ENCODE results near the gene AGBL5. TPM values are rescaled to one million over a fixed set of nuclear protein-coding genes. Genes with fewer than 3 reads are reported as not detected.

Gene AGBL5
- total and polyA plus RNA-seq, 9 of the 15 experiments (the other 6 are each of a cell fraction or from before 2014, with no cell fraction given), result 3.3 to 52.7 (median 26.2) TPM

DNA sequence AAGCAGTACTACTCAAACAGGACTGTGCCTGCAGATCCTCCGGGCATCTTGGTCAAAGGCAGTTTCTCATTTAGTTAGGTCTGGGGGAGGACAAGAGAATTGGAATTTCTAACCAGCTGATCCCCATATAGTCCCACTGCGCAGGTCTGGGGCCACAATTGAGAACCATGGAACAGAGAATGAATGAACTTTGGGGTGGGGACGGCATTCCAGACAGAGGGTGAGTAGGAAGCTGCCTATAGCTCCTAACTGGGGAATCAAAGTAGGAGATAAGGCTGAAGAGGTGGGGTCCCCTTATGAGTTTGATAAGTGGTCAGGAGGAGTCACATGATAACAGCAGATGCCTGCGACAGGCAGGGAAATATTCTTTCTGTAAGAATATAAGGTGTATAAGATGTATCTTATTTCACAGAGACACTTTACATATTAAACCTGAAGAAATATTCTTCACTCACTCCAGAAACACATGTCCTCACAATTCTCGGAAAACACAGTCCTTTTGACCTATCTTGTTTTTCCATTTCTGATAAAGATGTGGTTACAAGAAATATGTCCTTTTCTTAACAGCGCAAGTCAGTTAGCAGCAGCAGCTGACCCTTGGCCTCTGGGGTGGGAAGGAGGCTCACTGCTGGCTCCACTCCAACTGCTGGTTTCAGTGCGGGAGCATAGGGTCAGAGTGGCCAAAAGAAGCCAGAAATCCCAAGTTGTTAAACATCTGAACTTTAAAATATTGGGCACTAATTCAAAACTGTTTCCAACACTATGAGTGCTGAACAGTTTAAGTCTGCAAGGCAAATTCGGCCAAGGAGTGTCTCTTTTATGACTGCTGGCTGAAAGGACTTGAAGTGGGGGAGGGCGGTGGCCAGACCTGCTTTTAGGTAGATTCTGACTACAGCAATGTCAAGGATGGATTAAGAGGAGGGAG is 31.3 kb upstream of the AGBL5 start (continued):
- TF ChIP-seq, protein P1, sequence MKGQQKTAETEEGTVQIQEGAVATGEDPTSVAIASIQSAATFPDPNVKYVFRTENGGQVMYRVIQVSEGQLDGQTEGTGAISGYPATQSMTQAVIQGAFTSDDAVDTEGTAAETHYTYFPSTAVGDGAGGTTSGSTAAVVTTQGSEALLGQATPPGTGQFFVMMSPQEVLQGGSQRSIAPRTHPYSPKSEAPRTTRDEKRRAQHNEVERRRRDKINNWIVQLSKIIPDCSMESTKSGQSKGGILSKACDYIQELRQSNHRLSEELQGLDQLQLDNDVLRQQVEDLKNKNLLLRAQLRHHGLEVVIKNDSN (CRISPR knock-in tag; IDR thresholded peaks at IDR 0.05), result peak; percentile 47
- TF ChIP-seq, protein P2, sequence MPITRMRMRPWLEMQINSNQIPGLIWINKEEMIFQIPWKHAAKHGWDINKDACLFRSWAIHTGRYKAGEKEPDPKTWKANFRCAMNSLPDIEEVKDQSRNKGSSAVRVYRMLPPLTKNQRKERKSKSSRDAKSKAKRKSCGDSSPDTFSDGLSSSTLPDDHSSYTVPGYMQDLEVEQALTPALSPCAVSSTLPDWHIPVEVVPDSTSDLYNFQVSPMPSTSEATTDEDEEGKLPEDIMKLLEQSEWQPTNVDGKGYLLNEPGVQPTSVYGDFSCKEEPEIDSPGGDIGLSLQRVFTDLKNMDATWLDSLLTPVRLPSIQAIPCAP (CRISPR knock-in tag; IDR thresholded peaks at IDR 0.05; ENCODE audit: borderline replicate concordance), result no peak
- TF ChIP-seq EP400 (IDR thresholded peaks at IDR 0.05) (peak; percentile 53; the same call in 1 of the 2 replicates), MXI1 (IDR thresholded peaks at IDR 0.05; ENCODE audit: low read depth, low read length) (no peak), OTX1 (CRISPR knock-in tag; IDR thresholded peaks at IDR 0.05) (peak; percentile 22; the same call in 1 of the 2 replicates), ZBTB1 (CRISPR knock-in tag; IDR thresholded peaks at IDR 0.05; ENCODE audit: borderline replicate concordance, low read depth) (no peak), TCFL5 (CRISPR knock-in tag; conservative IDR thresholded peaks at IDR 0.05) (no peak; the same call in 1 of the 2 replicates), SNRNP70 (optimal IDR thresholded peaks at IDR 0.05; ENCODE audit: low read depth, low read length) (no peak), NCOA6 (IDR thresholded peaks at IDR 0.05) (0 out of 2 replicates have a peak, but pooled peaks have one; percentile 2), TGIF2 (CRISPR knock-in tag; IDR thresholded peaks at IDR 0.05) (no peak), ZNF311 (CRISPR knock-in tag; IDR thresholded peaks at IDR 0.05) (0 out of 2 replicates have a peak, but pooled peaks have one; percentile 60), SRSF9 (IDR thresholded peaks at IDR 0.05; ENCODE audit: borderline replicate concordance, low read depth, low read length) (no peak), PYGO2 (tag; IDR thresholded peaks at IDR 0.05) (no peak), SPI1 (IDR thresholded peaks at IDR 0.05; ENCODE audit: borderline replicate concordance, low read depth, low read length) (no peak), MAZ (CRISPR knock-in tag; conservative IDR thresholded peaks at IDR 0.05 in 1 of 2, IDR thresholded peaks at IDR 0.05 in 1 of 2) (peak; percentile 34 to 44; a peak in 2 of 4 replicates), TCF7L2 (IDR thresholded peaks at IDR 0.05; ENCODE audit: low read depth, low read length) (no peak), SETDB1 (IDR thresholded peaks at IDR 0.05; ENCODE audit: low read length) (no peak)
- TF ChIP-seq, protein P3, sequence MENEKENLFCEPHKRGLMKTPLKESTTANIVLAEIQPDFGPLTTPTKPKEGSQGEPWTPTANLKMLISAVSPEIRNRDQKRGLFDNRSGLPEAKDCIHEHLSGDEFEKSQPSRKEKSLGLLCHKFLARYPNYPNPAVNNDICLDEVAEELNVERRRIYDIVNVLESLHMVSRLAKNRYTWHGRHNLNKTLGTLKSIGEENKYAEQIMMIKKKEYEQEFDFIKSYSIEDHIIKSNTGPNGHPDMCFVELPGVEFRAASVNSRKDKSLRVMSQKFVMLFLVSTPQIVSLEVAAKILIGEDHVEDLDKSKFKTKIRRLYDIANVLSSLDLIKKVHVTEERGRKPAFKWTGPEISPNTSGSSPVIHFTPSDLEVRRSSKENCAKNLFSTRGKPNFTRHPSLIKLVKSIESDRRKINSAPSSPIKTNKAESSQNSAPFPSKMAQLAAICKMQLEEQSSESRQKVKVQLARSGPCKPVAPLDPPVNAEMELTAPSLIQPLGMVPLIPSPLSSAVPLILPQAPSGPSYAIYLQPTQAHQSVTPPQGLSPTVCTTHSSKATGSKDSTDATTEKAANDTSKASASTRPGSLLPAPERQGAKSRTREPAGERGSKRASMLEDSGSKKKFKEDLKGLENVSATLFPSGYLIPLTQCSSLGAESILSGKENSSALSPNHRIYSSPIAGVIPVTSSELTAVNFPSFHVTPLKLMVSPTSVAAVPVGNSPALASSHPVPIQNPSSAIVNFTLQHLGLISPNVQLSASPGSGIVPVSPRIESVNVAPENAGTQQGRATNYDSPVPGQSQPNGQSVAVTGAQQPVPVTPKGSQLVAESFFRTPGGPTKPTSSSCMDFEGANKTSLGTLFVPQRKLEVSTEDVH (IDR thresholded peaks at IDR 0.05; ENCODE audit: low read depth, partially characterized antibody), result no peak
